ENCODE data around the gene TFDP2.

- TF ChIP-seq, protein P1, sequence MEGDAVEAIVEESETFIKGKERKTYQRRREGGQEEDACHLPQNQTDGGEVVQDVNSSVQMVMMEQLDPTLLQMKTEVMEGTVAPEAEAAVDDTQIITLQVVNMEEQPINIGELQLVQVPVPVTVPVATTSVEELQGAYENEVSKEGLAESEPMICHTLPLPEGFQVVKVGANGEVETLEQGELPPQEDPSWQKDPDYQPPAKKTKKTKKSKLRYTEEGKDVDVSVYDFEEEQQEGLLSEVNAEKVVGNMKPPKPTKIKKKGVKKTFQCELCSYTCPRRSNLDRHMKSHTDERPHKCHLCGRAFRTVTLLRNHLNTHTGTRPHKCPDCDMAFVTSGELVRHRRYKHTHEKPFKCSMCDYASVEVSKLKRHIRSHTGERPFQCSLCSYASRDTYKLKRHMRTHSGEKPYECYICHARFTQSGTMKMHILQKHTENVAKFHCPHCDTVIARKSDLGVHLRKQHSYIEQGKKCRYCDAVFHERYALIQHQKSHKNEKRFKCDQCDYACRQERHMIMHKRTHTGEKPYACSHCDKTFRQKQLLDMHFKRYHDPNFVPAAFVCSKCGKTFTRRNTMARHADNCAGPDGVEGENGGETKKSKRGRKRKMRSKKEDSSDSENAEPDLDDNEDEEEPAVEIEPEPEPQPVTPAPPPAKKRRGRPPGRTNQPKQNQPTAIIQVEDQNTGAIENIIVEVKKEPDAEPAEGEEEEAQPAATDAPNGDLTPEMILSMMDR (IDR thresholded peaks at IDR 0.05) = no peak
- no peak for TF ChIP-seq ZFX (IDR thresholded peaks at IDR 0.05; ENCODE audit: borderline replicate concordance)
These were observed 196.7 kb downstream of the TFDP2 start for GRCh38 chr3:141952611-141953010.

Measured in 22Rv1 (cell line).